Suppressor macrophage treated with lipopolysaccharide for 4 hours (primary cell): Measurements from ENCODE around the gene LTBP1.

Experiments used
- DNase-seq: peaks from one replicate; pipeline ENCODE4 v3.0.0-alpha.2; 2020

The LTBP1 gene

GRCh38 chr2:32932825-32933755, 13.7 kb upstream of the LTBP1 start:
- no peak for DNase-seq

GRCh38 chr2:32933756-32934095, 13.0 kb upstream of the LTBP1 start:
- DNase-seq, result no peak

GRCh38 chr2:32937602-32938448, 8.9 kb upstream of the LTBP1 start:
- no peak for DNase-seq

- no peak for DNase-seq
Observed at GRCh38 chr2:32938934-32939333, 7.8 kb upstream of the LTBP1 start.

GRCh38 chr2:32940316-32940997, 6.3 kb upstream of the LTBP1 start:
- DNase-seq, result no peak

- no peak for DNase-seq
Observed at GRCh38 chr2:32941944-32942690, 4.6 kb upstream of the LTBP1 start.

DNA sequence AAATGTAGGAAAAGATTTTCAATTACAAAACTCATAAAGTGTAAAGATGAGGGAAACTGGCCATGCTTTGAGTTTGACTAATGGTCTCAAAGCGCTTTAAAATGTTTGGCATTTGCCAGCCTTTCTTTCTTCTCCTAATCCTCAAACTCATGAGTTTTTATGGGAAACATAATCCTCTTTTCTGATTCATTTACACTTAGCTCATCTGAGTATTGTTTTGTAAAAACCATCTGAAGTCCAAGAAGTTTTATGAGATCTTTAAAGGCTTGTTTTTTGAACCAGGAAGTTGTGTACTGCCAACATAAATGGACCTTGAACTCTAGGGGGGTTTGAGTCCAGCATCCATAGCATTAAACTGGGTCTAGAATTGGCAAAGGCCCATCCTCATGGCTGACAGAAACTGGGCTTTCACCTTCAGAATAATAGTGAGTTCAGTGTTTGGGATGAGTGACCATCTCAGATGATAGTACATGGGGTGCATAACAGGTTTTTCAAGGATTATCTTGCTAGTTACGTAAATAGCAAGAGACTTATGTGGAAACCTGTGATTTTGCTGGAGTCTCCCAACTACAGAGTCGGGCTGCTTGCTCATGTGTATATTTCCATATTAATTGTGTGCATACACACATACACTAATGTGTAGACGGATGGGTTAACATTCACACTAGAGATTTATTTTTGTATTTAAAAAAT, 3.8 kb upstream of the LTBP1 start:
- no peak for DNase-seq

DNA sequence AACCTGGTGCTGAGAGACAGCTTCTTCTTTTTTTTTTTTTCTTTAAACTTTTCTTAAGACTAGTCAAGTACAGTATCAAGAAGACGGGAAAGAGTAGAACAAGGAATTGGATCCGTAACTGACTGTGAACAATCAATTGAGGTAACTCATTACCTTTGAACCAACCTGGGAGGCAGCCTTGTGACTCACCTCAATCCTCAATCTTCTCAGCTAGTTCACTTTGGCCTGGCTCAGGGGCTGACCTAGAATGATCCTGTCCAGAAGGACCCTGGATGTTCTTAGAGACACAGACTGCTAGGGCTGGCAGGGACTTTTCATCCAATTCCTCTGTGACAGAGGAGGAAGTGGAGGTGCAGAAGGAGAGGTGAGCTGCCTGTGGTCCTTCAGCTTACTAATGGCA, 1.5 kb upstream of the LTBP1 start:
- no peak for DNase-seq

DNA sequence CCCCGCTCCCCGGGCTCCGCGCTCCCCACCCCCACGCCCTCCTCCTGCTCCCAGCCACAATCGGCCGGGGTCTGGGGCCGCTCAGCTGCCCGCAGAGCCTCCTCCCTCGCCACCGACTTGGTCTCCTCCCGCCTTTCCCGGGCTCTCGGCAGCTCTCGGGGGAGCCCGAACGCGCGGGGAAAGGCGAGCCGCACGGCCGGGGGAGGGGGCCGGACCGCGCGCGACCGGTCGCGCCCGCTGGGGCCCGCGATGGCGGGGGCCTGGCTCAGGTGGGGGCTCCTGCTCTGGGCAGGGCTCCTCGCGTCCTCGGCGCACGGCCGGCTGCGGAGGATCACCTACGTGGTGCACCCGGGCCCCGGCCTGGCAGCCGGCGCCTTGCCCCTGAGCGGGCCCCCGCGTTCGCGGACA, 327 bp downstream of the LTBP1 start:
- no peak for DNase-seq

DNA sequence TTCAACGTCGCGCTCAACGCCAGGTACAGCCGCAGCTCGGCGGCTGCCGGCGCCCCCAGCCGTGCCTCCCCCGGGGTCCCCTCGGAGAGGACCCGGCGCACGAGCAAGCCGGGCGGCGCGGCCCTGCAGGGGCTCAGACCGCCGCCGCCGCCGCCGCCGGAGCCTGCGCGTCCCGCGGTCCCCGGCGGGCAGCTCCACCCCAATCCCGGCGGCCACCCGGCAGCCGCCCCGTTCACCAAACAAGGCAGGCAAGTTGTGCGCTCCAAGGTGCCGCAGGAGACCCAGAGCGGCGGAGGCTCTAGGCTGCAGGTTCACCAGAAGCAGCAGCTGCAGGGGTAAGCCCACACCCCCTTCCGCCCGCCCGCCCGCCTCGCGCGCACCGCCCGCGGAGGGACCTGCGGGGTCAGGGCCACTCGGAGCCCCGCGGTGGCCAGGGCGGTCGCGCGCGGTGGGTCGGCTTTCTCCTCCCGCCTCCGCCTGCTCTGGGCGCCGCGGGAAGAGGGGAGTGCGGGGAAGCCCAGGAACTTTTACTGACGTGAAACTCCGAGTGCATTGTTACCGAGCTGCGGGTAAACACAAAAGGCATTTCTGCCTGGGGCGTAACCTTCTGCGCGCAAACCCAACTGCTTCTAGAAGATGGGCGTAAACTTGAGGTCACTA, 861 bp downstream of the LTBP1 start:
- no peak for DNase-seq

GRCh38 chr2:32948266-32948665, 1.5 kb downstream of the LTBP1 start:
- no peak for DNase-seq

GRCh38 chr2:32949260-32949659, 2.5 kb downstream of the LTBP1 start:
- no peak for DNase-seq

- peak; percentile 24 for DNase-seq
Observed at GRCh38 chr2:32951672-32952071, 4.9 kb downstream of the LTBP1 start.

DNA sequence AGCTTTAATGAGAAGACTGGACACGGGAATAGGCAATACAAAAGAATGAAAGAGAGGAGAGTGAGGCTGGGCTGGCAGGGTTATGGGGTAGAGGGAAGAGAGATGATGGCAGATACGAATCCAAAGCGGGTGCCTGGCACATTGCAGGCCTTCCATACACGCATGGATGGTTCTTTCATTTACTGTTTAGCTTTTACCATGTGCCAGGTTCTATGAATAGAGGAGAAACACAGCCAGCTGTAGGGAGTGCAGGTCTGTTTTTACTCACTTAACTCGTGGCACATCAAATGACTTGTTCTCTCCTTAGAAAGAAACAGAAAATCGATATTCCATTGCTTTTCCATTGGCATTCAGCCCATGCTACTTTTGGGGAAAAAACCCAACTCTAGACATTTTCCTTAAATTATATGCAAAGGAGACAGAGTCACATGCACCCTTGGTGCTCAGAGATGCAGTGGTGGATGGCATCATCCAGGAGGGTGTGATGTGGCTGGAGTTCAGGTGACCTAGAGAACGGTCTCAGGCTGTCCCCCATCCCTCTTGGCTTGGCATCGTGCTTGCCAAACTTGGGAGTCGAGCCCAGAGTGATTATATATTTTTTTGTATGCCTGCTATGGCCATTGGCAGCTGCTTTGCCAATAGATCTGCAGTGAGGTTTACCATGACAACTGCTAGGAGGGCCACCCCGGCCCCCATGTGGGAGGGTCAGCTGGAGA, 6.2 kb downstream of the LTBP1 start:
- no peak for DNase-seq

DNA sequence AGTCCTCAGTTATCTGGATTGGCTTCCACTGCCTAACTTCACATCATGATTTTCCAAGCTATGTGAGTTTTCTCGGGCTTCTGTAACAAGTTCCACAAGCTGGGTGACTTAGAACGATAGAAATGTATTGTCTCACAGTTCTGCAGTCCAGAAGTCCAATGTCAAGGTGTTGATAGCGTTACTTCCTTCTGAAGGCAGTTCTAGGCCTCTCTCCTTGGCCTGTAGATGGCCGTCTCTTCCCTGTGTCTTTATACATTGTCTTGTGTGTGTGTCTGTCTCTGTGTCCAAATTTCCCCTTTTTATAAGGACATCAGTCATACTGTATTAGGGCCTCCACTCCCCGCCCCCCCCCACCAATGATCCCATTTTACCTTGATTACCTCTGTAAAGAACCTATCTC, 7.5 kb downstream of the LTBP1 start:
- no peak for DNase-seq

- no peak for DNase-seq
Observed at GRCh38 chr2:32958821-32959220, 12.1 kb downstream of the LTBP1 start.

- no peak for DNase-seq
Observed at GRCh38 chr2:32960238-32960637, 13.5 kb downstream of the LTBP1 start.

DNA sequence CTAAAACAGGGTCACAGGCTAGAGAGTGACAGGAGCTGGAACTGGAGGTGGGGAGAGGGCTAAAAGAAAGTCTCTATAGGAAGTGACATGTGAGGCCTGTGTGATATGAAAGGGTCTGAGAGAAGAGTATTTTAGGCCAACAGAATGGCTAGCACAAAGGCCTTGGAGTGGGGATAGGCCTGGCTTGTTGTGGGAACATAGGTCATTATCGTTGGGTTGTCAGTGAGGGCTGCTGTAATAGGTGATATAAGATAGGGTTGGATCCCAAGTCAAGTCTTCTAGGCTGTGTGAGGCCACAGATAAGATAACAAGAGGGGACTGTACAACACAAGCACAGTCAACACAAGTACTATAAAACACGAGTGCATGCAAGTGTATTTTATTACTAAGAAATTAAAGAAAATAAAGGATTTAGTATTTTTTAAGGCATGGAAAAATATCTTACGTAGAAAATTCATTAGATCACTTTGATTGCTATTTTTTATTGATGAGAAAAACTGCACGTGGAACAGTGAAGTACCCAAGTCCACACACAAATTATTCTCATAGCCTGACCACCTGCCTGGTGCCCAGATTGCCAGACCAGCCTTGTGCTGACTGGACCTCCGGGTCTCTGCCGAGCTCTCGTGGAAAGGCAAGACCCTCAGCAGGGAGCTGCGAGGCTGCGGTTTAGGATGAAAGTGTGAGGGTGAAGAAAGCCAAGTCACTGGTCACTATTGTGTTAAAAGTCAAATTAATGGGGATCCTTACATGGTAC, 14.1 kb downstream of the LTBP1 start:
- DNase-seq, result no peak

GRCh38 chr2:32962690-32963089, 15.9 kb downstream of the LTBP1 start:
- DNase-seq, result no peak

- DNase-seq, result no peak
Observed at GRCh38 chr2:32963941-32964340, 17.2 kb downstream of the LTBP1 start.
